GM11168 (cell line): ENCODE data around the gene SEPTIN10.
"Not testable (repeated sequence)": the region's sequence is repeated elsewhere in the genome, so short reads cannot be mapped to it uniquely, and the experiment has no call there.

Source experiments
- in situ Hi-C: fragments of 300-500 bp; cut with MboI; formaldehyde crosslinking; loops from one replicate; pipeline ENCODE4 v1.12.0; 2022; ENCODE audit warnings: low sequenced_read_pairs; ENCODE audit not compliant: unreplicated experiment

Gene SEPTIN10

DNA sequence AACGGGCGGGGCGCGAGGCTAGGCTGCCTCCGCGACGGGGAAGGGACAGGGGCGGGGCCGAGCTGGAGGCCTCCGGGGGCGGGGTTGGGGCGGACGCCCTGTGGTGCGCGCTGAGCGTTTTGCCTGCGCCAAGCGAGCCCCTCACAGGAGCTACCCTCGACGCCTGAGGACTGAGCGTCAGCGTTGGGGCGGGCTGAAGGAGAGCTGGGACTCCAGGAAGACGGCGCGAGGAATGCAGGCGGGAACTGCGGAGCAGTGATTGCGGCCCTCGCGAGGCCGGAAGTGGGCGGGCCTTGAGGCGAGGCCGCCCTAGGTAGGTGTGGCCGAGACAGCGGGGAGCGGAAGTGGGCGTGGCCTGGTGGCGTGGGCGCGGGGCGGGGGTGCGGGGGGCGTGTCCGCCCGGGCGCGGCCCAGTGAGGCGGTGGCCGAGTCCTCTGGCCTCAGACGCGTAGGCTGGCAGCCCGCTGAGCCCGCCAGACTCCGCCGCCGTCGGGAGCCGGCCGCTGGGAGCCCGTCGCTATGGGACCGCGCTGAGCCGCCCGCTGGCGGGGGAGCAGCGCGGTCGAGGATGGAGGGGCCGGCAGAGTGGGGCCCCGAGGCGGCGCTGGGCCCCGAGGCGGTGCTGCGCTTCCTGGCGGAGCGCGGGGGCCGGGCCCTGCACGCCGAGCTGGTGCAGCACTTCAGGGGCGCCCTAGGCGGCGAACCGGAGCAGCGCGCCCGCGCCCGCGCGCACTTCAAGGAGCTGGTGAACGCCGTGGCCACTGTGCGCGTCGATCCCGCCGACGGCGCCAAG is at the start of gene SEPTIN10, which contains the start of gene SOWAHC:
SEPTIN10 (minus strand) TSS at position 45 of the 793 bp plus-strand sequence. CDS start 139 bp downstream, outside the sequence.
SOWAHC (plus strand) TSS at position 443 of the 793 bp plus-strand sequence; CDS start at position 569, 126 bp downstream.
- in situ Hi-C loops: no loop called here

DNA sequence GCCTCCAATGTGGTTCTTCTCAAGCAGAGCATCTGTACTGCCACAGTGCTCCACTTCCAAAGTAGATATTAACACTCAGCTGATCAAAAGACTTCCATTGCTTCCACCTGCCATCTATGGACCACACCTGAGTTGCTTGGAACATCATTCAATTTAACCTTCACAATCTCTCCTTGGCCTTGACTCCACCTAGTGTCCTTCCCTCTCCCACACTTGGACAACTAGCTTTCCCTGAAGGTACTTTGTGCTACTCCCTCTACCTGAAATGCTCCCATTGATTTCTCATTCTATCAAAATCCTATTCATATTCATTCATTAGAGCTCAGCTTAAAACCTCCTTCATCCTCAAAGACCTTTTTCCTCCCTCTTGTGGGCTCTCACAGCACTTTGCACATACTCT is 49.1 kb upstream of the SEPTIN10 start:
- in situ Hi-C loops: no loop called here

DNA sequence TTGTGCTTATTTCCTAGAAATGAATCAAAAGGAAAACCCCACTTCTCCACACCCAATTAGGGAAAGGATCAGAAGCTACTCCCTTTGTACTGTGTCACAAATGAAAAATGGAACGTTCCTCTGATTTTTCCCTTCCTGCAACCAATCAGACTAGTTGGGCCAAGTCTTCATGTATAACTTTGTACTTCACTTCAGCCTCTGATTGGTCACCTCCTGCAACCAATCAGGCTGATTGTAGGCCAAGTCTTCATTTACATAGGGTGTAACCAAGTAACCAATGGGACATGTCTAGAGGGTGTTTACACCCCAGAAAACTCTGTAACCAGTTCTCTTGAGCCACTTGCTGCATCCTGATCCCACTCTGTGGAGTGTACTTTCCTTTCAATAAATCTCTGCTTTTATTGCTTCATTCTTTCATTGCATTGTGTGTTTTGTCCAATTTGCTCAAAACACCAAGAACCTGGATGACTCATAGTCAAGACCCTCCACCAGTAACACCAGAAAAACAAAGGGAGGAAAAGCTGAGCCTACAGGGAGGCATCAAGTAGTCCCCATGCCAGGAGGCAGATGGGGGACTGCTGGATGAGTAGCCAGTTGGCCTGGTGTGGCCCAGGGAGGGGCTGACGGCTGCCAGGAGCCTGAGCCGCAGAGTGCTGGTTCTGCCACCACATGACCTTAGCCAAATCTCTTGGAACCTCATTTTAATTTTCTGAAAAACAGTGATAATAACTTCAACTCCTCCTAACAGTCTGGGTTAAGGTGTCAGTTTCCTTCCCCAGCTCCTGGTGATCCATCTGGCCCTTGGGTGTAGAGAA is 46.5 kb upstream of the SEPTIN10 start:
- in situ Hi-C loops: no loop called here

DNA sequence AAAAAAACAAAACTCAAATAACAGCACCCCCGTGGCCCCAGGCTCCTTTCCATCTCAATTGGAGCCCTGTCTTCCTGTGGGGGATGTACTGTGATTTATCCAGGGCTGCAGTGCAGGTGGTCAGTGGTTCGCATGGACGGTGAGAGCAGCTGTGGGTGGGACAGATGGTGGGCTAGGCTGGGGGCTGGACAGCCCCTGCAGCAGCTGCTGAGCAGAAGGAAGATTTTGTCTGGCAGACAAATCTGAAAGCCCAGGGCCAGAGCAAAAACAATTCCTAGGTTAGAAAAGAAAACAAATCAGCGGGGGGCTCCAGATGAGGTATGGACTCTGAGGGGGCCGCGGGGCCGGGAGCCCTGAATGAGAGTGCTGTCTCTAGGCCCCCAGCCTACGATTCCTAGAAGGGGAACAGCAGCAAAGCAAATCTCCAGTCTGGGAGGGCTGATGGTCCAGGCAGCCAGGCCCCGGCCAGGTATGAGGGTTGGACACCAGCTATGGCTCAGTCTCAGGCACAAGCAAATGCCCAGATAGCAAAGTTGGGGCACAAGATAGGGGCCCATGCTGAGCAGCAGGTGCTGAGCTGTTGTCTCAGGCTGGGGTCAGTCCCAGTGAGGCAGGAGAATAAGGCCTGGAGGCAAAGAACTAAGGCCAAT is 45.8 kb upstream of the SEPTIN10 start:
- in situ Hi-C loops: no loop called here

DNA sequence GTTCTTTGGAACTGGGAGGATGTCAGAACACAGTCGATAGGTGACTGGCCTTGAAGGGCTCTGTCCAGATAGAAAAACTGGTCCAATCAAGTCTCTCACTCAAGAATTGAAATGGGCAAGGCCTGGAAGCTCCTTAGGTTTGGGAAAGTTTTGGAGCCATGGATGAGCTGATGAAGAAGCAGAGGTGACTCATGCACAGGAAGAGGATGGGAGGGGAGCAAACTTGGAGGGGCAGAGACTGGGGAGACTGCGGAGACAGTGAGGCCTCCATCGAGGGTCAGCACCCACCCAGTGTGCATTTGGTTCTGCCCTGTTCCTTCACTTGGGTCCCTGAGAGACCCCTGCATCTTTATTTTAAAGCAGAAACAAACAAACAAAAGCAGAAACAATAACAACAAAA is 41.5 kb upstream of the SEPTIN10 start:
- in situ Hi-C loops: no loop called here

DNA sequence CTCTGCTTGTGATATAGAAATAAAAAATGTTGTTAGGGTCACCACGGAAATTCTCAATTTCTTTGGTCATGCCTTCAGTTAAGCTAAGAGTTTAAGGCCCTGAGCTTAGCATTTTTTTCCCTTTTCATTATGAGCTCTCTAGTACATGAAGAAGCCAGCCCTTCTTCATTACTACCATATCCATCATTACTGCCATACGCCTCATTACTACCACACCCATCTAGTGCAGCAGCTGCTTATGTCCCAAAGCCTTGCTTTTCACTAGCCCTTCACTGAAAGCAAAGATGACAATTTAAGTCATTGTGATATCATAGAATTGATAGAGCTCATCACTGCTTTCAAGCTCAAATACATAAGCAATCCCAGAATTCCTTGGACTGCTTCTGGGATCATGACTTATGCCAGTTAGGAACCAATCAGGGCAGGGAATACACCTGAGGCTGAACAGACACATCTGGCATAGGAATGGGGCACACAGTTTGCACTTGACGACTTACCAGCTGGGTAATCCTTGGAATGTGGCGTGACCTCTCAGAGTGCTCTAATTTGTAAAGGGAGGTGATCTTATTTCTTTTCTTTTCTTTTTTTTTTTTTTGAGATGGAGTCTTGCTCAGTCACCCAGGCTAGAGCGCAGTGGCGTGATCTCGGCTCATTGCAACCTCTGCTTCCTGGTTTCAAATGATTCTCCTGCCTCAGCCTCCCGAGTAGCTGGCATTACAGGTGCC is 40.7 kb upstream of the SEPTIN10 start:
- in situ Hi-C loops: no loop called here

DNA sequence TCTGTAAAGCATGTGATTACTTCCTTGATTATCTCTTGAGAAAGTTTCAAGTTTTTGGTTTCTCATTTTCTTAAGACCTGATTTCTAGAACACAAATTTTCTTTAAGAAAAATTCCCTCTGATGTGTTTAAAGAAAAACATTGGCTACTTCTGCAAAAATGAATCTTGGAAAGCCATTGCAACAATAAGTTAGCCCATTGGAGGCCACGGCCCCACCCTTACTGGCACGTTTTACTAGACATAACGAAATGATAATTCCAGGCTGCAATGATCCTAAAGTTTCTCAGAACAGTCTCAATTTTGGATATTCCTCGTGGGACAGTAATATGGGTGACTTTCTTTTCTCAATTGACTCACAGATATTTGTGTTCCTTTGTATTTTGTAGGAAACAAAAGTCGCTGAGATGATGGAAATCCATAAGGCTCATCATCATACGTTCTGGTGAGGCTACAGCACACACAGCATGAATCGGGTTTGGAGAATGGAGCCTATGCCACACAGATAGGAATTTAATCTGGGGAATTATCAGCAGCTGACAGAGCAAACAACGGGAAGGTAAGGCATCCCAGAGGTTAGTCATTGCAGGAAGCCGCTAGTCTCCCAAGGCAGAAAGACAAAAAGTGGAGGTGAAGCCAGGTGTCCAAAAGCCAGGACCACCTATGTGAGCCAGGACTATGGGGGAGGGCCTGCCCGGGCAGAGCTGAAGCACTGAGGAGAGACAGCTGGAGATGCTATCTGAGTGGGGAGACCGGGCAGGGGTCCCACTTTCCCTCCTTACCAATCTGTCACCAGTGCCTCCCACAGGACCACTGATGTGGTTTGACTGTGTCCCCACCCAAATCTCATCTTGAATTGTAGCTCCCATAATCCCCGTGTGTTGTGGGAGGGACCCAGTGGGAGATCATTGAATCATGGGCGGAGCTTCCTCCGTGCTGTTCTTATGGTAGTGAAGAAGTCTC is 36.2 kb upstream of the SEPTIN10 start:
- in situ Hi-C loops: no loop called here

DNA sequence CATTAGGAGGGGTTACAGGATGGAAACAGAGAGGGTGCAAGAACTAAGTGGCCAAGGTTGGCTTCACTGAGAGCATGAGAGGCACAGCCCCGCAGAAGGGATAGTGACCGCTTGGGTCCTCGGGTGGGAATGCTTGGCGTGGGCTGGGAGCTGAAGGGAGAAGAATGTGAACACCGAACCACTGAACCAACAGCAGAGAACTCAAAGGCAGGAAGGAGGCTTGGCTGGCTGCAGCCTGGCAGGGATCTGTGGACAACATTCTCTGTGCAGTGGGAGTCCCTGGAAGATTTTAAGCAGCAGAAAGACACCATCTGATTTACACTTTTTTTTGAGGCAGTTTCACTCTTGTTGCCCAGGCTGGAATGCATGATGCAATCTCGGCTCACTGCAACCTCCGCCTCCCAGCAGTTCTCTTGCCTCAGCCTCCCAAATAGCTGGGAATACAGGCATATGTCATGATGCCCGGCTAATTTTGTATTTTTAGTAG is 34.3 kb upstream of the SEPTIN10 start:
- in situ Hi-C loops: no loop called here

DNA sequence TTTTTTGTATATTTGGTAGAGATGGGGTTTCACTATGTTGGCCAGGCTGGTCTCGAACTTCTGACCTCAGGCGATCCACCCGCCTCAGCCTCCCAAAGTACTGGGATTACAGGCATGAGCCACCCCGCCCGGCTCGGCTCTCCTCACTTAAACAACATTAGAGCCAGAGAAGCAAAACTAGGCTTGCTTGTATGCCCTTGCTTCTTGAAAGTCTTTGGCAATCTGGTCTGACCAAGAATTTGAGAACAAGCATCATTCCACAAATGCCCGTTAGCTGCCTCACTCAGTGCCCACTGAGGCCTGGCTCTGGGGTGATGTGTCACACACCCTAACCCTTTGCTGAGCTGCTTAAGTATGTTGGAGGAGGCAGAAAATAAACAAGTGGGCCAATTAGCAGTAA is 33.9 kb upstream of the SEPTIN10 start:
- in situ Hi-C loops: no loop called here

DNA sequence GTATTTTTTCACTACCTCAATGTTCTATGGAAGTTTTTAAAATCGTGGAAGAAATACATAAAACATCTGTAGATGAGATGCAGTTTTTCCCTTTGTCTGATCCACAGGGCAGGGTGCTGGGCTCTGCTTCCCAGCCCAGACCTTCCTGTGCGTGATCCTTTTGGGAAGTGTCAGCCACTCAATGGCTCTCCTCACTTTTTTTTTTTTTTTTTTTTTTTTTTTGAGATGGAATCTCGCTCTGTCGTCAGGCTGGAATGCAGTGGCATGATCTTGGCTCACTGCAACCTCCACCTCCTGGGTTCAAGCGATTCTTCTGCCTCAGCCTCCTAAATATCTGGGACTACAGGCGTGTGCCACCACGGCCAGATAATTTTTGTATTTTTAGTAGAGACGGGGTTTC is 33.2 kb upstream of the SEPTIN10 start:
- in situ Hi-C loops: no loop called here

DNA sequence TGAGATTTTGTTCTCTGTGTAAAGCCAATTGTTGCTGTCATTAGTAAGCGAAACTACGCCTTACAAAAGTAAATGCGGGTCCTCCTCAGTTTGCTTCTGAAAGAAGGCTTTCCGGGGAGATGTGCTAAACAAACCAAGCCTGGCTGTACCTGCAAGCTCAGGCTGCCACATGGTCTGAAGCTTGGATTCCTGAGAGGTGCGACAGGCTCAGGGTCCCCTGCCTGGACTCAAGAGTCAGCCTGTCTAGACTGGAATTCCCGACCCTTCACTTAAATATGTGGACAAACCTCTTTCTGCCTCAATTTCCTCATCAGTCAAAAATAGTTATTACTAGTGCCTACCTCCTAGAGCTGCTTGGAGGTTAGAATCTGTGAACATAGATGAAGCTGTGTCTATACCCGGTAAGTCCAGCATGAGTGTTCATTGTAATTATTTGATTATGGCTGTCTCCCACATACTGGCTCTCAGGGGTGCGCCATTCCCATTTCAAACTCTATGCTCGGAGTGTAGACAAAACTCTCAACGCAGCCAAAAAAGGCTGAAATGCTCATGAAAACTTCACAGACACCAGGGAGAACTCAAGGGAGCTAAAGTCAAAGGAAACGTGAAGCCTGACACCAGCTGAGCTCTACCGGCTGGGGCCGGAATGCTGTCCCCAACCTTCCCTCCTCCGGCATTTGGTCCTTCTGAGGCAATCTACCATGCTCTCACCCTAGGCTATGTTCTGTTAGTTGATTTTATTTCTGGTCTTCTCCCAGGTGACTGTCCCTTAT is 31.8 kb upstream of the SEPTIN10 start:
- in situ Hi-C loops: no loop called here

DNA sequence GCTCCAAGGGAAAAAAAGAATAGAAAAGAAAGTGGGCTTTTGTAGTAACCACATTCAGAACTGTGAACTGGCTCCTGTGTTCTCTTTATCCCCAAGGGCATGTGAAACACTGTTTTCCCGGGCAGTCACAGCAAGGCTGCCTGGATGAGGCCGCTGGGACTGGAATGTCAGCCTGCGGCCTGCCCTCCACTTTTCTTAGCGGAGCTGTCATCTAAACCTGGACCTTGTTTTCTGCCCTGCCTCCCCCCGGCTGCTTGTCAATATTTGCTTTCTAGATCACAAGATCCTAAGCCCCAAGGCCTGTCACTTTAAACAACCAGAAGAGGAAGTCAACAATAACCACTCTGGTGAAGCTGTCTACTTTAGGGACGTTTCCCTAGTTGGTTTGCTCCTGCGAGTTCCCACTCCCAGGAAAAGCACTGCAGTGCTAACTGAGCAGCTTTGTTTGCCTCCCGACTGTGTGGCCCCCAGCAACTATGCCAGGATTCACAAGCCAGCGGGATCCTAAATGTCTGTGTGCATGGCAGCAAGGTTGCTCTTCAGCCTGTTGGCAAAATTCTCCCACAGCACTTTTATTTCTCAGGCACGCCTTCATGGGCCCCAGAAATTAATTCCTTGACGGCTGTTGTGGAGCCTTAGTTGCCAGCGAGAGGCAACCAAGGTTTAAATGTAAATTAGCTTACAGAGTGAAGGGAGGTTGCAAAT is 31.0 kb upstream of the SEPTIN10 start:
- in situ Hi-C loops: no loop called here

DNA sequence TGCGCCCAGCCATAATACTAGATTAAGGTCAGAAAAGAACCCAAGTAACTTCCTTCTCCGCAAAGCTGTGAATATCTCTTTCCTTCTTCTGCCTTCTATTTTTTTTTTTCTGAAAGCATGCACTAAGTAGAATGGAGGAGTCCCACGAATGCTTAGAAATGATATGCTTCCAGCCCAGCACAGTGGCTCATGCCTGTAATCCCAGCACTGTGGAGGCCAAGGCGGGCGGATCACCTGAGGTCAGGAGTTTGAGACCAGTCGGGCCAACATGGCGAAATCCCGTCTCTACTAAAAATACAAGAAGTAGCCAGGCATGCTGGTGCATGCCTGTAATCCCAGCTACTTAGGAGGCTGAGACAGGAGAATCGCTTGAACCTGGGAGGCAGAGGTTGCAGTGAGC is 26.2 kb upstream of the SEPTIN10 start:
- in situ Hi-C loops: not testable (repeated sequence)

DNA sequence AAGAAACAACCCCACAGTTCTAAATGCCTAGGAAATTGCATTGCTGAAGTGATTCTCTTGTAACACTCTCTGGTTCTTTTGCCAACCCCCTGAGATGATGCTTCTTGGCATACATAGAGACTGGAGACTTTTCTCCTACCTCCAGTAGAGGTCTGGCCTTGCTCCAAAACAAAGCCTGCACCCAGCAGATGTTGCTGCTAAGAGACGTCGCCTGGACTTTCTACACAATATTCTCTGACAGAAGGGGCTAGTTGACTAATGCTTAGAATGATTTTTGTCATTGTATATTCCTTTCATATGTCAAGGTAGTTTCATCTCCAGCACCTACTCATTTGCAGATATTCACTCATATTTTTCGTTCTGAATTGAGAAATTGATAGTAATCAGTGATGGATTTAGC is 25.0 kb upstream of the SEPTIN10 start:
- in situ Hi-C loops: no loop called here

DNA sequence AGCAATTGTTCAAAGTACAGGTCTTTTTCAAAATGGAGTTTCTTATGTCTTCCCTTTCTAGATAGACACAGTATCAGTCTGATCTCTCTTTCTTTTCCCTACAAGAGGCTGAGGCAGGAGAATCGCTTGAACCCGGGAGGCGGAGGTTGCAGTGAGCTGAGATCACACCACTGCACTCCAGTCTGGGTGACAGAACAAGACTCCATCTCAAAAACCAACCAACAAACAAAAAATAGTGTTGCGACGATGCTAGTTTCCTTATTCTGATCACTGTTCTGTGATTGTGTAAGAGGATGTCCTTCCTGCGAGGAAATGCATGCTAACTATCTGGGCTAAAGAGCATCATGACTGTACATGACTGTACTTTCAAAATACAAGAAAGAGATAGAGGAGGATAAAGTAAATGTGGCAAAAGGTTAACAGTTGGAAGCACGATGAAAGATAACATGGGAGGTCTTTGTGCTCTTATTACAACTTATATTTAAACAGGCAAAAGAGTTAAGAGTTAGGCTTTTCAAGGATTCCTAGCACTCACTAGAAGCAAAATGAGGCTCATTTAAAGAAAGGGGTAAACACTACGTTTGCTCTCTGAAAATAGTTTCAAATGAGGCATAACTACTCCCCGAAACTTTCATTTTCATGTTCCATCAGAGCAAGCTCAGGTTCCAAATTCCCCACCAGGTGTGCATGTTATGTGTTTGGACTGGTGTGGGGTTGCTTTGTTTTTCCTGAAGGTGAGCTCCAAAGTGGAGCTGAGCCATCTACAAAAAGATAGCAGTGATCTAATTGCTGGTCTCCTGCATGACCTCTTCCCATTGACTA is 24.2 kb upstream of the SEPTIN10 start:
- in situ Hi-C loops: no loop called here

DNA sequence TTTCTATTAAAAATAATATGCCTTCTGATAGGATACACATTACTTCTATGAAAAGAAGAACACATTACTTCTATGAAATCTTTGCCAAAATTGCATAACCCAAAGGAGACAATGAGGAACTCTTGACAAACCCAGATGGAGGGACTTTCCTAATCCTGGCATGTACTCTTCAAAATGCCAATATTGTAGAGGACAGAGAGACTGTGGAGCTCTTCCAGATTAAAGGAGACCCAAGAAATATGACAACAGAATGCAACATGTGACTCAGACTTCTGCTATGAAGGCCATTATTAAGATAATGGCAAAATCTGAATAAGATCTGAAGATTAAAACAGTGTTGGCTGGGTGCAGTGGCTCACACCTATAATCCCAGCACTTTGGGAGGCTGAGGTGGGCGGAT is 22.6 kb upstream of the SEPTIN10 start:
- in situ Hi-C loops: no loop called here
